GM18519 (cell line): Measurements from ENCODE around the gene OR10K2.
A peak's percentile ranks its signal among the peaks of the same experiment; 100 is the strongest.
"Not testable (repeated sequence)": the region's sequence is repeated elsewhere in the genome, so short reads cannot be mapped to it uniquely, and the experiment has no call there.

ENCODE experiments used
- ATAC-seq: cut with Tn5 transposase; IDR thresholded peaks from one replicate; pipeline ENCODE4 v1.9.1; 2021; ENCODE audit warnings: mild to moderate bottlenecking, moderate library complexity; ENCODE audit not compliant: unreplicated experiment, low FRiP score

OR10K2 gene

GRCh38 chr1:158374101-158374500 lies 51.9 kb downstream of the OR10K2 start:
- ATAC-seq: not testable (repeated sequence)

DNA sequence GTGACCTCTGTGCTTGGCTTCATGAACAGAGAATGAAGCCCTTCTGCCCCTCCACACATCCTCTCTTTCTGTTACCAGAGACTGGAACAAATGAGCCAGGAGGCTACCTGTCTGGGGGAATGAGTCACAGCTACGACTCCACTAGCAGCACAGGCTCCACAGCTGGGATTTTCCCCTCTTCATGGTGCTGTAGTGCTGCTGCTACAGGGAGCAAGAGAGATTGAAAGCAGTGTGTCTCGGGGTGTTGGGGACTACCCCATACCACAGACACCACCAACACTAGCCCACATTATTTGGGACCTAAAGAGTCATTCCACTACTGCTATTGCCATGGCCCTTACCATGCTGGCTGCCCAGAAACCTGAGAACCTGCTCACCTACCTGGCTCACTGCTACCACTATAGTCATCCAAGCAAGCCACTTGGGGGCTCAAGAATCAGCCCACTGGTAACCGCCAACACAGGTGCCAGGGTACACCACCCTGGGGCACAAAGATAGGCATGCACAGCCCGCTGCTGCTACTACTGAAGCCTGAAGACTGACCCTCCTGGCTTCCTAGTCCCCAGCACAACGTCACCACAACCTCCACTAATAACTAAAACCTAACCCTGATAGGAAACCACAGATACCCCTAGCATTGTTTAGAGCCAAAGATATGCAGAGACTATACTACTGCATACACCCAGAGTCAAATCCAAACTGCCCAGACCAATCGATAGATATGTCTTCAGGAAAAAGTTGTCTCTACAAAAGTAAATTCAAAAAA lies 54.7 kb downstream of the OR10K2 start:
- peak; percentile 87 for ATAC-seq
